HG03575 (cell line): Measurements from ENCODE around the gene THSD4.
"Not testable (repeated sequence)": the region's sequence is repeated elsewhere in the genome, so short reads cannot be mapped to it uniquely, and the experiment has no call there.

Experiments
- ATAC-seq: cut with Tn5 transposase; IDR thresholded peaks from one replicate; pipeline ENCODE4 v1.9.1; 2021; ENCODE audit not compliant: unreplicated experiment, insufficient number of reproducible peaks, low FRiP score; ENCODE audit errors: extremely low read depth

THSD4 gene

DNA sequence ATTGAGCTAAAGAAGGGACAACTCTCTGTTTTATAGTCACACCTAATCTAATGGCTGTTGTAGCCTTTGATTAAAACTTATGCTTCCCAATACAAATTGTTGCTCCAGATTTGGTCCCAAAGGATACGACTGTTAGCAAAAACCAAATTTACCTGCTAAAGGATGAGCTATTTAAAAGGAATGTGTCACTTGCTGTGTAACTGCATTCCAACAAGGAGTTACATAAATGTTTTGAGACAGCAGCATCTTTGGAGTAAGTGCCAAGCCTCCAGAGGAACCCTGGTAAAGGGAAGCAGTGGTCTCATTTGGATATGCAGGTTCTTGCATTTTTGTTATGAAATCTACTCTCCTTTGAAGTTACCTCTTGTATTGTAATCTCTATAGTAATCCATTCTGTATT, 233.3 kb downstream of the THSD4 start:
- ATAC-seq, result no peak

DNA sequence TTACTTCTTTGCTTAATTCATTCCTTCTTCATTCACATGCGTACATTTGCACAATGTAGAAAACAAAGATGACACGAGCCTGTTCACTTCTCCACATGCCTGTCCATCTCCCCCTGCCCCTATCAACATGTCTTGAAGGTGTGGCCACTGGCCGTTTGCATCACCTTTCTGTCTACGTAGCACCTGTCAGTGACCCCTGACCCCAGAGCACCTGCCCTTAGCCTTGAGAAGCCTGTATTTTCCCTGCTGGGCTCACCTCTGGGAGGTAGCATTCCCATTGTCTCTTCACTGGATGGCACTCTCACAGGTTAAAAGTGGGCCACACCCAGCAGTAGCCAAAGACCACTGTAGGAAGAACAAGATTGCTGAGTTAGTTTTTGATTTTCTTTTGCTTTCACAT, 234.1 kb downstream of the THSD4 start:
- no peak for ATAC-seq

DNA sequence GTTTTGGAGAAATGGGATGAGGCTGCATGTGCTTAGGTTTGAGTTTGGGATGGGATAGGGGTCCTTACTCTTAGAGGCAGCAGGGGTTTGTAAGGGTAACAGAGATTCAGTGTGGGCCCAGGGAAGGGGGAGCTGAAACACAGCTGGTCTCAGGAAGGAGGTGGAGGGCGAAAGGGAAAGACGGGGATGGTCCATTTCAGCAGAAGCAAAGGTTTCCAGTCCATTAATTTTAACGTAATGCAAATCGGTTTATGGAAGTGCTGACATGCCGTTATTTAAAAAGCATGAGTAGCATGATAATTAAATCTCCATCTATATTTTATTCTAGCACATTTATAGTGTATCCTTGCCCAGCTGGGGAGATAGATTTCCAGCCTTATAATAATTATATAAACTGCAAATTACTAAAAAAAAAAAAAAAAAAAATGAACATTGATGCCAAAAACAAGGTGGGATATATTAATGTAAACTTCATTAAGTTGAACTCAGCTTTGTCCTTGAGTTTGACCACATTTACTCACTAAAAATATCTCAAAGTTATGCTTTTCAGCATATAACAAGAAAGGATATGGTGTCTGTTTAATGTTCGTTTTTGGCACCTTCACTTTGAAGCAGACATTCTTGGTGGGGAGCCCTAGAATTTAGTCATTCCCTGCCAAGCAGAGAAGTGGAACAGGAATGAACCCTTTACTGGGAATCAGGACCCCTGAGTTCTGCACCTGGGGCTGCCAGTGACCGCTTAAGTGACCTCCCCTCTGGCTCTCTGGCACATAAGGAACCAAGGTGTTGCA, 234.7 kb downstream of the THSD4 start:
- ATAC-seq, result no peak

DNA sequence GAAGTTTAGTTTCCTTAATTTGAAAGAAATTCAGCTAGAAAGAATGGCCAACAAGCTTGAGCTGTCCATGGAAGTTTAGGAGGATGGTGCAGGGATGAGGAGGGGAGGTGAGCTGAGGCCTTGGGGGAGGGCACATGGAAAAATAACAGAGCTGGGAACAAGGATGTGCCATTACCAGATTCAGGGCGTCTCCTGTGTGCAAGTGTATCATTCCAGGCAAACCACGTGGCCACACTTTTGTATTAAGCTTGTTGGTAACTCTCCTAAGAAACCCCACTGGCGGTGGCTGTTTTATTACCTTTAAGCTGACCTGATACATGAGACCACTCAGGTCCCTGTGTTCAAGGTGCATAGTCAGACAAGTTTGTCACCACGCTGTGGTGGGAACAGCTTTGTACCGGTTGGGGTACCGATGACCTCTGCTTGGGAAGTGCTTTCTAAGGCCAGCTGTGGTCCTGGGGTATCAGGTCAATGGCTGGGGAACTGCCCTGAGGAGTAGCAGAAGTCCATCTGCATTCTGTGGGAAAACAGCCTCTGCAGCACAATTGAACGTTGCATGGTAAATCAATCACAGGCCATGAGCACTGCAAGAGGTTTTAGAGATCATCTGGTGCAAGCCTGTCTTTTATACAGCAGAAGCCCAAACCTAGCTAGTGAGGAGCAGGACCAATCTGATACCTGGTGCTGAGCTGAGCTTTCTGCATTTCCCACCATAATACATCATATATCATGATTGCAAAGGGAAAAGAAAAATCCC, 235.5 kb downstream of the THSD4 start:
- no peak for ATAC-seq

DNA sequence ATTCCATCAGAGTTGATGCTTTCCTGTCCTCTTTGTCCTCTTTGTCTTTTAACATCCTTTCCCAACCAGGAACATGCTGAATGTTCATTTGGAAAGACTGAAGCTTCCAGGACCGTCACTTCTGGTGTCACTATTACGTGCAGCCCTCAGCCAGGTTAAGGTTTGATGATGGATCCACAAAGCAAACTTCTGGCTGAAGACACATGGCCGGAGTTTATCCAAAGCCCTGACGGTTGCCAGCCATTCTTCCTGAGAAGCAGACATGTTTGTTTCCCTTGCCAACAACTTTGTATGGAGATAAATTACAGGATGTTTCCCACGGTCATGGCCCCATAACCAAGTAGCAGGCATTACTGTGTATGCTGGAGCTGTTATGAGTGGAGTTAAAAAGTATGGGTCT, 236.9 kb downstream of the THSD4 start:
- no peak for ATAC-seq

DNA sequence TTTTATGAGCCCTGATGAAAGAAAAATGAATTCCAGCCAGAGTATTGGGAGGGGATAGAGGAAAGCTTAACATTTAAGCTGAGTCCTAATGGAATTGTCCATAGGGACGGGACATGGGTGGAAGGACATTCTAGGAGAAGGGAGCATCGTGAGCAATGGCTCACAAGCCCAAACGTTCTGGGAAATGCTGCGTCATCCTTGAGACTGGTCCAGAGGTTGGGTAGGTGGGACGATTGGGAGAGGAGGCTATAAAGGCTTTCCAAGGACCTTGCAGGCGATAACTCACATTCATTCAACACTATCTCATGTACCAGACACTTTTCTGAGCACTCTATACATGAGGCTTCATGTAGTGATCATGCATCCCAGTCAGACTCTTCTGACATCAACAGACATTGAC, 237.5 kb downstream of the THSD4 start:
- no peak for ATAC-seq

DNA sequence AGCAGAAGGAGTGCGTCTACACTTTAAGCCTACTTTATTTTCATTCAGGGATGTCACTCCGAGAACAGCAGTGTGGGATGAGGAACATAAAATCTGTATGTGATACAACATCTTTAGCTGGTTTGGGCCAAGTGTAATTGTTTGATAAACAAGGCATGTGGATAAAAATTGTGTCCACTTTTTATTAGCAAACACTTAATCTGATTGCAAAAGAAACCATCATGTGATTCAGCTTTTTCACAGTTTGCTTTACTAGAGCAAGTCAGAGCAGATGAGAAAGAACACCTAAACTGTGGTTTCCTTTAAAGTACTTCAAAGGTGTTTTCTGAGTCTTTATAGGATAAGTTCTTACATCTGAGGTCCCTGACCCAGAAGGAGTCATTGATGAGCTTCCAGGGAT, 237.9 kb downstream of the THSD4 start:
- ATAC-seq, result no peak

DNA sequence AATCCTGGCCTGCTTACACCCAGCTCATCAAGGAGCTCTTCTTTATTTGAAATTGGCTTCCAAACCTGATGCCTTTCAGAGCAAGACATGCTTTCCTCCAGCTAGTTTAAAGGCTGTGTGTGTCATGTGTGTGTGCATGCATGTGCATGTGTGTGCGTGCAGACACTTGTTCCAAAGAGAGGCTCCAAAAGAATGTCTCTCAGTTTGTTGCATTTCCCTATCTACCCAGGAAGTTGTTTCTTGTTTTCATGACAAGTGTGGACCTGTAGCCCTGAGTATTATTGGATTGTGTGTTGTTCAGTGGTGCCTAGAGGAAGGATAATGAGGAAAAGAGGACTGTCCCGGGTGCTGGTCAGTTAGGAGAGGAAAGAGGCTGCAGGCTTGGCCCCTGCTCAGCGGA, 240.0 kb downstream of the THSD4 start:
- ATAC-seq, result no peak

DNA sequence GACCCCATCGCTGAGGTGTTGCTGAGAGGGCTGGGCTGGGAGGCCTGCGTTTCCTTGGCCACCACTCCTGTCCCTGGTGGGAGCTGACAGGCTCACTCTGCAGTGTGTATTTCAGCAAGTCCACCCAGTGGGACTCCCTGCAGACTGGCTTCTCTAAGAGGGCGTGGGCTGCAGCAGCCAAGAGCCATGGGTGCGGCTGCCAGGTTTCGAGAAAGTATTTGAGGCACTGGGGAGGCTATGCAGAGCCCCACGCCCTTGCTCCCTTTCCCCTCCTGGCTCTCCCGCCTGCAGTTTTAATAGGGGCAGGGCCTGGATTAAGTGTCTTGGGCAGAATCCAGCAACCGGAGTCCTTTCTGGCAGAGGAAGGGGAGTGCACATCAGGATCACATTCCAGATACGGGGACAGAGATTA, 242.1 kb downstream of the THSD4 start:
- ATAC-seq, result no peak

DNA sequence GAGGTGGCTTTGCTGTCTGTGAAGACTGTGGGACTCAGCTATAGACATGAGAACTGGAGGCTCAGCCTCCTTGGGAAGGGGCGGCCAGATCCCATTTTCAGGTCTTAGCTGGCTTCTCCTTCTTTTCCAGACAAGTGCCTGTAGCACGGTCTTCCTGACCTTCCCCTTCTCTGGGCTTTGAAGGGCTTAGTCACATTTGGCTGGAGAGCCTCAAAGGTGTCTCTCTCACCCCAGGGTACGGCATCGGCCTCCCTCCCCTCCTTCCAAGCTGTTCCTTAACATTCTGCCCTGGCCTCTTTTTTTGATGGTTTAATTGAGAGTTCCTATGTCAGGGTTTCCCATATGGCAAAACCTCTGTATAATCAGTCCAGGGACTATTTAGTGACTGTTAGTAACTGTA, 242.7 kb downstream of the THSD4 start:
- ATAC-seq, result no peak

DNA sequence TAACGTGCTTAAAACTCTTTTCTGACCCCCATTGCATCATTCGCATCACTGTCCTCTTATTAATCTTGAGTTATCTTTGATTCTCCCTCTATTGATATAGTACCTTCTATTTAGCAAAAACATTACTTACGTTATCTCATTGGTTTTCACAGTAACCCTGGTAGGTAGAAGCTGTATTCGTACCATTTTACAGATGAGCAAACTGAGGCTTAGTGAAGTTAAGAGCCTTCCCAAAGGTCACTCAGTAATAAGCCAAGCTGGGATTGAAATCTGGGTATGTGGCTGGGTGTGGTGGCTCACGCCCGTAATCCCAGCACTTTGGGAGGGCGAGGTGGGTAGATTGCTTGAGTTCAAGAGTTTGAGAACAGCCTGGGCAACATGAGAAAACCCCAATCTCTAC, 244.0 kb downstream of the THSD4 start:
- no peak for ATAC-seq

DNA sequence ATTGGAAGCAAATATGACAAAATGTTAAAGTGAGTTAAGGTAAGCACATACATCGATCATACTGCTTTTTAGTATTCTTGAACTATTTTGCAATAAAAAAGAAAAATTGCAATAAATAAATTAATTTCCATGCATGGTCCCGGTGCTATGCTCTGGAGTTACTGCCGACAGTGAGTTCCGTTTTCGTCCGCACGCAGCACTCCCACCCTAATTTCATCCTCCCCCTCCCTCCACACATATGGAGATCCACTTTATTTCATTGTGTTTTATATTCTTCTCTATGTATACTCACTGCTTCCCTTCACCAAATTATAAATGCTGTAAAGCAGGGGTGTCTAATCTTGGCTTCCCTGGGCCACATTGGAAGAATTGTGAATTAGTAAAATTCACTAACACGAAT, 247.3 kb downstream of the THSD4 start:
- ATAC-seq, result no peak

DNA sequence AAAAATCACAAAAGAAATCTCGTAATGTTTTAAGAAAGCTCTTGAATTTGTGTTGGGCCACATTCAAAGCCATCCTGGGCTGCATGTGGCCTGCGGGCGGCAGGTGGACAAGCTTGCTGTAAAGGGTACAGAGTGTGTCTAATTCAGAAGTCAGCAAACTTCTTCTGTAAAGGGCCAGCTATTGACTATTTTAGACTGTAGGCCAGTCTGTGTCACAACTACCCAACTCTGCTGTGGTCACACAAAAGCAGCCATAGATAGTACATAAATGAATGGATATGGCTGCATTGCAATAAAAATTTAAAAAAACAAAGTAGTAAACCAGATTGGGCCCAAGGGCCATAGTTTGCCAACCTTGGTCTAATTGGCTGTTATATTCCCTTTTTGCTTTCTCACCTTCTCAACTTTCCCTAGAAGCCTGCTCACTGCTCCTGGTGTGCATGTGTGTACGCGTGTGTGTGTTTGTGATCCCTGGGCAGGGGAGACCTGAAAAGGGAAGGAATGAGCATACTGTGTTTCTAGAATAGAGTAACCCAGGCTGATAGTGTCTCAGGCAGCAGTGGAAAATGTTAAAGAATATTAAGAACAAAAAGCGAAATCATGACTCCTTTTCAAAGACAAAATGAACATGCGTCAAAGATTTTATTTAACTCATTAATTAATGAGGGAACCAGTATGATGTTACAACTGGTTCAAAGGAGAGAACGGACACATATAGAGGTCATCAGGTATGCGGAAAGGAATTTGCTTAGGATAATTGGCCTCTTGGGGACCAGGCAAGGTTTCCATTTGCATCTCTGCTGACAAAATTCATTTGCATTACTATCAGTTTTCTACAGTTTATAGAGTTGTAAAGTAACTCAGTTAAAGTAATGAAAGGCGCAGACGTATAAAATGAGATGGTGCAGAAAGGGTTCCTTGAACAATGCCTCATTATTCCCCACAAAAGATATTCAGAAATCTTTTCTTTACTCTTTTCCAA, 248.0 kb downstream of the THSD4 start:
- ATAC-seq, result no peak

DNA sequence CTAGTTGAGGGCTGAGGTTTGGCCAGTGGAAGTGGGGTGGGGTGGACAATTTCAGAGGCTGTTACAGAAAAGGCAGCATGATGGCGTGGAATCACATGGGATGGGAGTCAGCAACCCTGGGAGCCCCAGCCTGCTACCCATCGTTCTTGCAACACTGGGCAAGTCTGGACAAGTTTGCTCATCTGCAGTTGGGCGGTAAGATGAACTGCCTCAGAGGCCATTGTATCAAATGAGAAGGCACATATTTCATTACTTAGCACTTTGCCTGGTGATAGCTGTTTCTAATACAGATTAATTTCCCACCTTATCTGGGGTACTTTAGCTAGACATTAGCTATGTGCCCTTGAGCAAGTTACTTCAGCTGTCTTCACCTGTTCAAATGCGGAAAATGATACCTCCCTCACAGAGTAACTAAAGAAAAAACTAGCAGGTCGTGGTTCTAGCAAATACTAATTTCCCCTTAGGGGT, 248.9 kb downstream of the THSD4 start:
- no peak for ATAC-seq

DNA sequence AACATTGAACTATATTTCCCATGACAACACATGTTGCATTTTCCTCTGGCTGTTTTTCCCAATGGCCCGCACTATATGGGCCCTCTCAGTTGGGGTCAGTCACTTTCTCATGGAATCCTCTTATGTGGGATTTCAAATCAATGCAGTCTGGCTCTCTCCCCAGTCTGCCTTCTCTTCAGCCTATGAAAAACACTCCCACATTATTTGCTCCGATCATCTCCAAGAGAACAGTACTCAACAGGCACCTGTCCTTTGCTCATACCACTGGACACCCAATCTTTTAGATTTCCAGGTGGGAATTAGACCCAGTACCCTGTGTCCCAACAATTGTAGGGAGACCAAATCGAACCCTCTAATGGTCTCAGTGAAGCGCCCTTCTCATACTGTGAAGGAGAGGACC, 251.3 kb downstream of the THSD4 start:
- ATAC-seq, result no peak

DNA sequence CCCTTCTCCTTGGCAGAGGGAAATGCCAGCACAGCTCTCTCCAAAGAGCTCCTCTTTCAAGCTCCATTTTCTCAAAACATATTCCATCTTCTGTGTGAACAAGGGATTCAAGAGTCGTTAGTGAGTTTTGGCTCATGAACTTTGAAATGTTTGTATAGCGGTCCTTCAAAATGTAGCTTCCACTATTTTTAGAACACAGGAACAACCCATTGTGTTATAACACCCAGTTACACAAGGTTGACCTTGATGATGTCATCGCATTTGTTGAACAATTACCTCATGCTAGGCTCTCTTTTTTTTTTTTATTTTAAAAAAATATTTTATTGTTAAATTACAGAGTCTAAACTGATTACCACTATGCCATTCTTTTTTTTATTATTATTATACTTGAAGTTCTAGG, 251.7 kb downstream of the THSD4 start:
- no peak for ATAC-seq

DNA sequence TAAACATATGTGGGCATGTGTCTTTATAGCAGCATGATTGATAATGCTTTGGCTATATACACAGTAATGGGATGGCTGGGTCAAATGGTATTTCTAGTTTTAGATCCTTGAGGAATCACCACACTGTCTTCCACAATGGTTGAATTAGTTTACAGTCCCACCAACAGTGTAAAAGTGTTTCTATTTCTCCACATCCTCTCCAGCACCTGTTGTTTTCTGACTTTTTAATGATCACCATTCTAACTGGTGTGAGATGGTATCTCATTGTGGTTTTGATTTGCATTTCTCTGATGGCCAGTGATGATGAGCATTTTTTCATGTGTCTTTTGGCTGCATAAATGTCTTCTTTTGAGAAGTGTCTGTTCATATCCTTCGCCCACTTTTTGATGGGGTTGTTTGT, 252.5 kb downstream of the THSD4 start:
- ATAC-seq, result not testable (repeated sequence)

DNA sequence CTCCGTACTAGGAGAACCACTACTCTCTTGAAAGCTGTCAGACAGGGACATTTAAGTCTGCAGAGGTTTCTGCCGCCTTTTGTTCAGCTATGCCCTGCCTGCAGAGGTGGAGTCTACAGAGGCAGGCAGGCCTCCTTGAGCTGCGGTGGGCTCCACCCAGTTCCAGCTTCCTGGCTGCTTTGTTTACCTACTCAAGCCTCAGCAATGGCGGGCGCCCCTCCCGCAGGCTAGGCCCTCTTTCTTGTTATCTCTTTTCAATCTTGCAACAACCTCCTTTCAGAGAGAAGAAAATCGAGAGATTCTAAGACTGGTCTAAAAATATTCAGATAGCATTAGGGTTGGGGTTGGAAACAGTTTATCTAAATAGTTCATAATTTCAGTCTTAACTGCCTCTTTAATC, 257.5 kb downstream of the THSD4 start:
- ATAC-seq, result not testable (repeated sequence)

DNA sequence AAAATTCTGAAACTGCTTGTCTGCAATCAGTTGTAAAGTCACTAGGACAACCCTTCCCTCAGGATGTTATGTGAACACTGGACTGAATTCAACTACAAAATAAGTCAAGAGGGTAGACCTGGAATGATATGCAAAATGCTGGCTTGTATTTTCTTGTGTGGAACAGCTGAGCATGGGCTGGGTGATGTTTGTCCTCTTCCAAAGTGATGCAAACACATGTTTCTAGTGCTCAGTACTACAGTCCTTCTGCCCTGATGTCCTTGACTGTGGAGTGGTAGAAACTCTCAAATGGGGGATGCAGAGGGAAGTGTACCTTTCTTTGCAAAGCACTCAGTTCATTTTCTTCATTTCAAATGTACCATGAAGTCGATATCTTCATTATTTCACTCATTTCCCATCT, 258.6 kb downstream of the THSD4 start:
- ATAC-seq, result no peak
